Activated CD4-positive, alpha-beta T cell treated with anti-CD3 and anti-CD28 coated beads, Interleukin-2, amount 50 U/mL, for 24 hours (primary cell): ENCODE data around the gene LONP1.

ENCODE experiments used
- DNase-seq, 2 donors: peaks; one replicate each; pipeline ENCODE4 v3.0.0-alpha.2; 2020; ENCODE audit warnings: low read depth in 1 of 2, low spot score in 1 of 2

Gene LONP1

GRCh38 chr19:5655412-5655811 is 64.5 kb downstream of the LONP1 start:
- DNase-seq, result no peak

GRCh38 chr19:5654931-5655330 is 65.0 kb downstream of the LONP1 start:
- no peak for DNase-seq

- DNase-seq, result no peak
Measured at GRCh38 chr19:5652261-5652660, 67.7 kb downstream of the LONP1 start.

DNA sequence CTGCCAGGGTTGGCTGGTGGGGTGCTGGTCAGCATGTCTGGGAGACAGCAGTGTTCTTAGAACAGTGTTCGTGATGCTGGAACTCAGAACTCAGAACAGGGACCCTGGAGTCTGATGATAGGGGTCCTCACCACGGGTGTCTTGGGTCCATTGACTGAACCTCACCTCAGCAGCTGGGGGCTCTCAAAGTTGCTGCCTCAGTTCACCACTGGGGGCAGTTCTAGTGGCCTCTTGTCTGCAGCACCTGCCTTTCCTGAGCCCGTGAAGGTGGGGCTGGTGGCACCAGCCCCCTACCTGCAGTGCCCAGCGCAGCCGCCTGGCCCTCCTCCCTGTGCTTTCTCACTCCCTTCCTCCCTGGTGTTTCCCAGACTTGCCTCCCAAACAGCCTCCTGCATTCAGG is 68.6 kb downstream of the LONP1 start:
- DNase-seq, result no peak

DNA sequence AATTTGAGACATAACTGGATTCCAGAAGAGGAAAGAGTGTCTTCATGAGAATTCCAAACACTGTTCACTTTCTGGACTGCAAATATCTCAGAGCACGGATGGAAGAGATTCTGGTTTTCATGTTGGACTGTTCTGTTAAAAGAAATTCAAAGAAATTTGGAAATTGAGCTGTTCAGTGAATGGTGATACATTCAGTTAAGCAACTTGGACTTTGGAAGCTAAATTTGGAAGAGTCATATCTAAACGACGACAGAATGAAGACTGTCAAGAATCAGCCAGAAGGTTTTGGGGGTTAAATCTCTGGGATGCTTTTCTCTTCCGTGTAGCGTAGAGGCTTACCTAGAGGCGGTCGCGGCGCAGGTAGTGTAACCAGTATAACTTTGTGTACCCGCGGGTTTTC is 71.5 kb downstream of the LONP1 start:
- no peak for DNase-seq

- DNase-seq, result no peak
Measured at GRCh38 chr19:5646703-5647102, 73.2 kb downstream of the LONP1 start.

DNA sequence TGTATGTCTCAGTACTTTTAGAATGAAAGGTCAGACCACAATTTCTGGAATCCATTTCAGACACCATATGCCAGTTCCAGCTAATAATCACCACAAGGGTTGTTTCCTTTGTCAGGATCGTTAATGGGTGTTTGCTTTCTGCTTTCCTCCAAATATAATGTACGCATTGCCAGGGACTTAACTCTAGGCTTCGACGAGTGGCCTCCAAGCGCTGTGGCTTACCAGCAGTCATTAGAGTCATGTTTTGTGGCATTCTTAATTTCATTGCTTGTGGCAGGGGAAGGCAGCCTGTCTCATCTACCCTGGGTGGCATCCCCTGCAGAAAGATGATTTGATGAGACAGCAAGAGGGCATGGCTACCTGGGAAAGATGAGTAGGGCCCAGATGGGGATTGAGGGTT is 74.5 kb downstream of the LONP1 start:
- DNase-seq, result no peak

DNA sequence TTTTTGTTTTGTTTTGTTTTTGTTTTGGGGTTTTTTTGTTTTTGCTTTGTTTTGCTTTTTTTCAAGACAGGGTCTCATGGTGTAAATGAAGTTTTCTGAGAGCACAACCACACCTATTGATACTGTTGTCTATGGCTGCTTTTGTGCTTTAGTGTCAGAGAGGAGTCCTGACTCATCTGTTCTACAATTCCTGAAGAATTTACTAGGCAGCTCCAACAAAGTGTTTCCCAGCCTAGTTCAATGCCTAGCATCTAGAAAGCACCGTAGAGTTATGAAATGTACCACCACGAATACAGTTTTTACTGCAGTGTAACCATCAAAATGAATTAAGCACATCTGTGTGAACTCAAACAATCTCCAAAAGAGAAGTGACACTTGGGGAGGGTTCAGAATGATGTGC is 75.9 kb downstream of the LONP1 start:
- no peak for DNase-seq

DNA sequence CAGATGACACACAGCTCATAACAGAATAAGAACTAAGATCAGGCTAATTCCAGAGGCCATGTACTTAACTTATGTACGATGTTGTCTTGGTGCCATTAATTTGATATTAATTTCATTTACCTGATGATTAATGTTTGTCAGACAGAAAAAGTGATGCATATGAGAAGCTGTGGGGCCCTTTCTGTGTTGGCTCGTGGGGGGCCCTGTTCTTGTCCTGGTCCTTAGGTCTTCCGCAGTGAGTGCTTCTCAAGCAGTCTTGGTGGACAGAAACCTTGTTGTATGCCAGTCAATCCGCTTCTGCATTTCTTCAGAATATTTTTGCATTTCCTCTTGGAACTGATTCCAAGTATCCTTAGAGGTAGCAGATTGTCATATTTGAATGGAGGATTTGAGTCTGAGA is 76.9 kb downstream of the LONP1 start:
- DNase-seq, result no peak

- DNase-seq, result no peak
Measured at GRCh38 chr19:5642204-5642603, 77.7 kb downstream of the LONP1 start.
